Naive thymus-derived CD4-positive, alpha-beta T cell (primary cell): ENCODE measurements around the gene EAPP. TPM values are rescaled to one million over a fixed set of nuclear protein-coding genes. Genes with fewer than 3 reads are reported as not detected.

Experiments
- ATAC-seq: fragments of 150-1000 bp; cut with Tn5 transposase; 2 replicates; pipeline ENCODE4 v1.10.0; 2021; ENCODE audit warnings: mild to moderate bottlenecking, moderate library complexity
- CTCF ChIA-PET: fragments of 350-600 bp; sonication (Branson Sonifier 250); formaldehyde crosslinking; loops from one replicate; lab custom pipeline; 2021; ENCODE audit warnings: antibody characterized with exemption; lab: Charles Lee
- POLR2A ChIA-PET: fragments of 350-600 bp; sonication (Branson Sonifier 250); formaldehyde crosslinking; loops from one replicate; lab custom pipeline; 2021; ENCODE audit warnings: antibody characterized with exemption, inconsistent platforms; lab: Charles Lee
- DNase-seq, 9 donors: peaks; one replicate each; pipeline versions ENCODE4 v3.0.0 to v3.0.0-alpha.2; 2020 to 2022; ENCODE audit warnings: mixed read lengths in 1 of 9
- H3K27ac ChIP-seq: one replicate; pipeline ENCODE4 v1.7.0; 2013; ENCODE audit warnings: mild to moderate bottlenecking, low read depth, low read length, moderate library complexity
- H3K27me3 ChIP-seq, 2 donors: one replicate each; pipeline ENCODE4 v1.7.0; 2013; ENCODE audit warnings: low read length in 2 of 2, mild to moderate bottlenecking in 2 of 2, moderate library complexity in 2 of 2; ENCODE audit not compliant: control insufficient read depth in 2 of 2, insufficient read depth in 2 of 2
- H3K36me3 ChIP-seq, 3 experiments: 1 replicate in 2 of 3; 2 replicates in 1 of 3; pipeline ENCODE4 v1.7.0; 2013; ENCODE audit warnings: low read length in 3 of 3, mild to moderate bottlenecking in 3 of 3, moderate library complexity in 1 of 3; ENCODE audit not compliant: insufficient read depth in 3 of 3, control insufficient read depth in 2 of 3
- H3K4me1 ChIP-seq, 2 donors: one replicate each; pipeline ENCODE4 v1.7.0; 2013; ENCODE audit warnings: low read length in 2 of 2, mild to moderate bottlenecking in 2 of 2, moderate library complexity in 1 of 2; ENCODE audit not compliant: control insufficient read depth in 2 of 2, insufficient read depth in 2 of 2
- H3K4me3 ChIP-seq: 2 replicates; pipeline ENCODE4 v1.7.0; 2013; ENCODE audit warnings: mild to moderate bottlenecking, low read length
- H3K9me3 ChIP-seq, 3 experiments: 1 replicate in 2 of 3; 2 replicates in 1 of 3; pipeline ENCODE4 v1.7.0; 2013; ENCODE audit warnings: low read length in 3 of 3; ENCODE audit not compliant: control insufficient read depth in 2 of 3
- H3K27ac Mint-ChIP-seq, 9 donors: one replicate each; pipeline ENCODE4 v1.8.0; 2020 to 2022; ENCODE audit warnings: mixed read lengths in 9 of 9, mild to moderate bottlenecking in 8 of 9, moderate library complexity in 5 of 9, inconsistent platforms in 2 of 9
- H3K27me3 Mint-ChIP-seq, 5 donors: one replicate each; pipeline ENCODE4 v1.8.0; 2021 to 2022; ENCODE audit warnings: mixed read lengths in 5 of 5, mild to moderate bottlenecking in 1 of 5
- H3K36me3 Mint-ChIP-seq, 5 donors: one replicate each; pipeline ENCODE4 v1.8.0; 2020 to 2022; ENCODE audit warnings: mixed read lengths in 5 of 5, mild to moderate bottlenecking in 3 of 5, inconsistent platforms in 1 of 5
- H3K4me1 Mint-ChIP-seq, 7 donors: one replicate each; pipeline ENCODE4 v1.8.0; 2020 to 2022; ENCODE audit warnings: mixed read lengths in 7 of 7, mild to moderate bottlenecking in 3 of 7, inconsistent platforms in 1 of 7
- H3K4me3 Mint-ChIP-seq, 10 donors: one replicate each; pipeline ENCODE4 v1.8.0; 2020 to 2022; ENCODE audit warnings: mild to moderate bottlenecking in 10 of 10, mixed read lengths in 10 of 10, moderate library complexity in 6 of 10, inconsistent platforms in 2 of 10
- H3K9me3 Mint-ChIP-seq, 11 donors: one replicate each; pipeline ENCODE4 v1.8.0; 2020 to 2022; ENCODE audit warnings: mixed read lengths in 11 of 11, mild to moderate bottlenecking in 4 of 11, inconsistent platforms in 1 of 11, moderate library complexity in 1 of 11
- intact Hi-C, 2 donors: fragments of 100-400 bp; cut with micrococcal nuclease; formaldehyde crosslinking; loops; one replicate each; pipeline ENCODE4 v1.15.1; 2023
- polyA plus RNA-seq, 2 donors: library from polyadenylated mRNA; unstranded; fragments of 300-500 nt; fragmentation: Illumina TruSeq; gene quantifications; one replicate each; pipeline ENCODE4 v1.2.3, GENCODE V29; 2021
- total RNA-seq, 6 experiments: library from RNA in 5 of 6; stranded (reverse) in 5 of 6; gene quantifications; 1 replicate in 5 of 6; 2 replicates in 1 of 6; pipeline ENCODE4 v1.2.3 and lab custom pipeline; 2021 to 2026

The EAPP gene
- total and polyA plus RNA-seq, 7 experiments from 2014 or later = 34.8 to 125 (median 65.4) TPM

GRCh38 chr14:34502545-34503225 is 36.8 kb downstream of the EAPP start:
- no peak overlapping the region for H3K4me3 Mint-ChIP-seq
- no peaks in the 10 kb centered on the region for H3K27me3 Mint-ChIP-seq
- H3K27ac Mint-ChIP-seq = no peak overlapping the region
- DNase-seq (no peak), ATAC-seq (no peak)
- ChIA-PET POLR2A (no interaction called here), CTCF (no interaction called here)
- Histone ChIP-seq H3K4me3 (no peak overlapping the region), H3K27me3 (no peaks in the 10 kb centered on the region), H3K4me1 (no peaks in the 10 kb centered on the region), H3K36me3 (no peaks in the 10 kb centered on the region), H3K27ac (no peak overlapping the region), H3K9me3 (no peaks in the 10 kb centered on the region)
- peaks cover 0 to 3% (median 0%) of the 10 kb centered on the region in 5 donors for H3K36me3 Mint-ChIP-seq
- H3K4me1 Mint-ChIP-seq = no peaks in the 10 kb centered on the region
- no peaks in the 10 kb centered on the region for H3K9me3 Mint-ChIP-seq
- intact Hi-C loops = no loop called here

- DNase-seq (no peak), ATAC-seq (no peak)
- Mint-ChIP-seq H3K27me3 (no peaks in the 10 kb centered on the region), H3K36me3 (peaks cover 0 to 3% (median 0%) of the 10 kb centered on the region in 5 donors), H3K4me3 (no peak overlapping the region), H3K27ac (no peak overlapping the region), H3K4me1 (no peaks in the 10 kb centered on the region), H3K9me3 (no peaks in the 10 kb centered on the region)
- CTCF ChIA-PET = no interaction called here
- POLR2A ChIA-PET = no interaction called here
- no peaks in the 10 kb centered on the region for H3K36me3 ChIP-seq
- H3K9me3 ChIP-seq = no peaks in the 10 kb centered on the region
- no peaks in the 10 kb centered on the region for H3K4me1 ChIP-seq
- H3K27ac ChIP-seq = no peak overlapping the region
- no peak overlapping the region for H3K4me3 ChIP-seq
- H3K27me3 ChIP-seq = no peaks in the 10 kb centered on the region
- intact Hi-C loops = no loop called here
Observed at GRCh38 chr14:34502001-34502400, 37.5 kb downstream of the EAPP start.

GRCh38 chr14:34501004-34501580 is 38.4 kb downstream of the EAPP start:
- H3K4me3 ChIP-seq = no peak overlapping the region
- H3K27me3 ChIP-seq = no peaks in the 10 kb centered on the region
- DNase-seq = no peak
- Mint-ChIP-seq H3K27ac (no peak overlapping the region), H3K4me3 (no peak overlapping the region), H3K27me3 (no peaks in the 10 kb centered on the region), H3K4me1 (peaks cover 0 to 4% (median 0%) of the 10 kb centered on the region in 7 donors), H3K36me3 (peaks cover 0 to 2% (median 0%) of the 10 kb centered on the region in 5 donors), H3K9me3 (no peaks in the 10 kb centered on the region)
- H3K4me1 ChIP-seq = no peaks in the 10 kb centered on the region
- no peak overlapping the region for H3K27ac ChIP-seq
- H3K36me3 ChIP-seq = no peaks in the 10 kb centered on the region
- ATAC-seq = no peak
- POLR2A ChIA-PET = no interaction called here
- CTCF ChIA-PET = no interaction called here
- H3K9me3 ChIP-seq = no peaks in the 10 kb centered on the region
- intact Hi-C loops = no loop called here

DNA sequence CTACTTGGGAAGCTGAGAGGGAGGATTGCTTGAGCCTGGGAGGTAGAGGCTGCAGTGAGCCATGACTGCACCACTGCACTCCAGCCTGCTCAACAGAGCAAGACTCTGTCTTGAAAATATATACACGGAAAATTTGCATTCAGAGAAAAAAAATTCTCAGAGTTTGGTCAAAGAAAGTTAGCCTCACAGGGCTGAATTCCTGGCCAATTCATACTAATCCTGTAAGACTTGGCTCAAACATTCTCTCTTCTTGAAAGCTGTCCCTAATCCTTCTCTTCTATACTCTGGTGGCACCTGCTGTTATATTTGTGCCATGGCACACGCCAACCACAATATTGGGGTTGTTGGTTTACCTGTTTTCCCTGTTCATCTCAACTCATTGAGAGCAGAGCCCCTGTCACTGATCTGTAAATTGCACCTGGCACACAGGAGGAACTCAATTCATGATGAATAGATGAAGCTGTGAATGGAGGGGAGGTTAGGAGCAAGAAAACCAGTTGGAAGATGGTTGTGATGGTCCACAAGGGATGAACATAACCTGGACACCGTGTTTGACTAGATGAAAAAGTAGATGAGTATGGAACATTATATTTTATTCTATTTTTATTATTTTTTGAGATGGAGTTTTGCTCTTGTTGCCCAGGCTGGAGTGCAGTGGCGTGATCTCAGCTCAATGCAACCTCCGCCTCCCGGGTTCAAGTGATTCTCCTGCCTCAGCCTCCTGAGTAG is 40.7 kb downstream of the EAPP start:
- CTCF ChIA-PET = interaction anchor here (0.7 kb wide), 1 partner anchor 167 kb away, joined by 3 read pairs; no protein-coding TSS in a partner anchor
- intact Hi-C loops = loop anchor here in 1 of 2 donors (1.0 kb wide), 1 partner anchor 168 kb away; no protein-coding TSS in a partner anchor
- ATAC-seq = peak; percentile 48
- POLR2A ChIA-PET = no interaction called here
- Histone ChIP-seq H3K9me3 (no peaks in the 10 kb centered on the region), H3K27me3 (no peaks in the 10 kb centered on the region), H3K36me3 (no peaks in the 10 kb centered on the region), H3K4me1 (no peaks in the 10 kb centered on the region), H3K27ac (no peak overlapping the region), H3K4me3 (no peak overlapping the region)
- peak in 1 of 9 donors; percentile 8 for DNase-seq
- Mint-ChIP-seq H3K27me3 (peaks cover 0 to 3% (median 0%) of the 10 kb centered on the region in 5 donors), H3K9me3 (no peaks in the 10 kb centered on the region), H3K4me3 (no peak overlapping the region), H3K36me3 (no peaks in the 10 kb centered on the region), H3K4me1 (peaks cover 0 to 4% (median 0%) of the 10 kb centered on the region in 7 donors), H3K27ac (peak overlapping the region in 1 of 9 donors; percentile 82)

DNA sequence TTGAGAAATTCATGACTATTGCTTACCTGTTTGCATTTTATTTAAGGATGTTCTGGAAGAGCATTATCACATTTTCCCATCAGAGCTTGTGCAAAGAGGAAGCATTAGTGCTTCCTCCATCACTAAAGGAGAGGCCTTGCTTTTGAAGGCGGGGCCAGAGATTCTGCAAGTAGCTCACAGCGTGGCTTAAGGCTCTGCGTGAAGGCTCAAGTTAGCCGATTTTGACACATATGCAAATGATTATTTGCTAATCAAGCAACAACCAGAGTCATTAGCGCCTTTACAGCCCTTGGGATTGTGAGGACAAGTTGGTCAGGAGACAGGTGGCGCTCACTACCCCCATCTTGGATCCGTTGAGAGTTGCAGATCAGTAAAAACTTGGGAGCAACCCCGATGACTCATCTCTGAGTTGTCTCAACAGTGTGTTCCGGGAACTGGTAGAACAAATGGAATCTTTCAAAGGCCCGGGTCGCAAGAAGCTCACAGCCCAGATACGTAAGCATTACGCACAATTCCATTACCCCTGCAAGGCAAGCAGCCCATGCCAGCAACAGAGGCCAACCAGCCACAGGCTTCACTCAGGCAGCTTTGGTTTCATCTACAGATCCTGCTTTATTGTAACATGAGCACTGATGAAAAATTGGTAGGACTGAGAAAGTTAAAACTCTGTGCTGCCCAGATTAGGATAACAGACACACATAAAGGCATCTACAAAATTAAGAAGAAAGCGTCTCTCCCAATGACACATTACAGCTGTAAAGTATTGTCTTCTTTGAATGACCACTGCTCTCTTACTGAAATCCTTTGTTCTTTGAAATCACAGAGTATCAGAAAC is 42.6 kb downstream of the EAPP start:
- POLR2A ChIA-PET = no interaction called here
- intact Hi-C loops = no loop called here
- Histone ChIP-seq H3K9me3 (no peaks in the 10 kb centered on the region), H3K27ac (no peak overlapping the region), H3K4me1 (no peaks in the 10 kb centered on the region), H3K36me3 (no peaks in the 10 kb centered on the region), H3K4me3 (no peak overlapping the region), H3K27me3 (no peaks in the 10 kb centered on the region)
- no peak overlapping the region for H3K4me3 Mint-ChIP-seq
- DNase-seq (no peak), ATAC-seq (no peak)
- CTCF ChIA-PET = interaction anchor here (1.2 kb wide), 1 partner anchor 168 kb away, joined by 3 read pairs; no protein-coding TSS in a partner anchor
- peaks cover 0 to 5% (median 0%) of the 10 kb centered on the region in 7 donors for H3K4me1 Mint-ChIP-seq
- no peaks in the 10 kb centered on the region for H3K9me3 Mint-ChIP-seq
- H3K27ac Mint-ChIP-seq = no peak overlapping the region
- H3K27me3 Mint-ChIP-seq = peaks cover 0 to 3% (median 0%) of the 10 kb centered on the region in 5 donors
- no peaks in the 10 kb centered on the region for H3K36me3 Mint-ChIP-seq

DNA sequence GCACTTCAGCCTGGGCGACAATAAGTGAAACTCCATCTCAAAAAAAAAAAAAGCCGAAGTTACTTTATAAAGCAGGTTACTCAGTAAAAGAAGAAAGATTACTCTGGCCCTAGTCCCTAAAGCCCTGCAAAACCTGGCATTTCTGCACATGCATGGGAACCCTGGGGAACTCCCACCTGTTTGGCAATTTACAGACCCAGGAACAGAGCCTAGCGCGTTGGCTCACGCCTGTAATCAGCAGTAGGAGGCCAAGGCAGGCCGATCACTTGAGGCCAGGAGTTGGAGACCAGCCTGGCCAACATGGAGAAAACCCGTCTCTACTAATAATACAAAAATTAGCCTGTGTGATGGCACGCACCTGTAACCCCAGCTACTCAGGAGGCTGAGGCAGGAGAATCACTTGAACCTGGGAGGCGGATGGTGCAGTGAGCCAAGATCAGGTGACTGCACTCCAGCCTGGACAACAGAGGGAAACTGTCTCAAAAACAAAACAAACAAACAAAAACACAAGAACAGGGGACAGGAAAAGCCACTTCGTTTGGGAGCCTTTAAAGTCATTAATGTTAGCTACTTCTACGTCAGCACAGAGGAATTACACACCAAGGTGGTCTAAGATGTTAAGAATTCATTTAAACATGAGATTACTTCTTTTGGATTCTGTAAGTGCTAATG is 43.4 kb downstream of the EAPP start:
- Mint-ChIP-seq H3K36me3 (no peaks in the 10 kb centered on the region), H3K27me3 (peaks cover 0 to 3% (median 0%) of the 10 kb centered on the region in 5 donors), H3K27ac (no peak overlapping the region), H3K4me3 (no peak overlapping the region), H3K9me3 (no peaks in the 10 kb centered on the region), H3K4me1 (peaks cover 0 to 5% (median 0%) of the 10 kb centered on the region in 7 donors)
- DNase-seq = no peak
- H3K4me1 ChIP-seq = no peaks in the 10 kb centered on the region
- ATAC-seq = no peak
- no peaks in the 10 kb centered on the region for H3K36me3 ChIP-seq
- no peak overlapping the region for H3K27ac ChIP-seq
- CTCF ChIA-PET = interaction anchor here (0.6 to 1.2 kb wide), 2 partner anchors 165 to 167 kb away, joined by 3 read pairs; no protein-coding TSS in a partner anchor
- POLR2A ChIA-PET = interaction anchor here (0.6 kb wide), 1 partner anchor 799 kb away, joined by 3 read pairs; no protein-coding TSS in a partner anchor
- H3K9me3 ChIP-seq = no peaks in the 10 kb centered on the region
- no peak overlapping the region for H3K4me3 ChIP-seq
- no peaks in the 10 kb centered on the region for H3K27me3 ChIP-seq
- intact Hi-C loops = no loop called here
